Left lung (tissue), 10 donors: ENCODE results near the gene PTPRN2. TPM values are rescaled to one million over a fixed set of nuclear protein-coding genes. Genes with fewer than 3 reads are reported as not detected.

Experiments used
- ATAC-seq: fragments of 200-7000 bp; cut with Tn5 transposase; one replicate; pipeline ENCODE4 v1.9.1; 2020; ENCODE audit warnings: moderate library complexity
- DNase-seq, 4 donors: peaks; one replicate each; pipeline ENCODE4 v3.0.0-alpha.2; 2013 to 2020
- H3K27ac ChIP-seq, 2 donors: fragments of 200-600 bp; sonication (generic) in 1 of 2; one replicate each; pipeline versions ENCODE4 v1.5.0 to v1.8.0; 2020 to 2021
- H3K27me3 ChIP-seq, 2 donors: fragments of 200-600 bp; sonication (generic) in 1 of 2; one replicate each; pipeline versions ENCODE4 v1.5.0 to v1.8.0; 2020 to 2021
- H3K36me3 ChIP-seq, 2 donors: fragments of 200-600 bp; sonication (generic) in 1 of 2; one replicate each; pipeline versions ENCODE4 v1.5.0 to v1.8.0; 2020 to 2021
- H3K4me1 ChIP-seq, 2 donors: fragments of 200-600 bp; one replicate each; pipeline ENCODE4 v1.8.0; 2021
- H3K4me3 ChIP-seq, 2 donors: fragments of 200-600 bp; sonication (generic) in 1 of 2; one replicate each; pipeline versions ENCODE4 v1.5.0 to v1.8.0; 2020 to 2021; ENCODE audit warnings: mild to moderate bottlenecking in 1 of 2
- H3K9me3 ChIP-seq, 2 donors: fragments of 200-600 bp; sonication (generic) in 1 of 2; one replicate each; pipeline versions ENCODE4 v1.5.0 to v1.8.0; 2020 to 2021
- intact Hi-C, 2 donors: fragments of 100-400 bp; cut with DNase I; formaldehyde crosslinking; loops; one replicate each; pipeline versions ENCODE4 v1.11.2 to v1.14.2; 2022
- polyA plus RNA-seq, 6 donors: library from polyadenylated mRNA; unstranded; fragments of 120-200 nt; gene quantifications; one replicate each; pipeline ENCODE4 v1.2.1, GENCODE V29; 2013; ENCODE audit not compliant: insufficient read length in 6 of 6
- total RNA-seq, 2 donors: library from RNA; stranded (reverse); fragmentation: NEBNext Ultra II Directional; extraction: Animal tissue kit (Norgen Biotek cat#: 25700); gene quantifications; one replicate each; pipeline ENCODE4 v1.2.1, GENCODE V29; 2021
- TF ChIP-seq, protein P1 (sequence below), 2 donors: fragments of 200-600 bp; sonication (generic) in 1 of 2; IDR thresholded peaks; one replicate each; pipeline versions ENCODE4 v1.5.0 to v1.8.0; 2021; ENCODE audit warnings: antibody characterized with exemption in 2 of 2
- donor health status: DM: no; HTN: yes; CAD: no.
- donor health status: DM: no; HTN: no; CAD: no.

Gene PTPRN2
- total and polyA plus RNA-seq, 8 donors, result 4.0 to 7.8 (median 6.8) TPM

DNA sequence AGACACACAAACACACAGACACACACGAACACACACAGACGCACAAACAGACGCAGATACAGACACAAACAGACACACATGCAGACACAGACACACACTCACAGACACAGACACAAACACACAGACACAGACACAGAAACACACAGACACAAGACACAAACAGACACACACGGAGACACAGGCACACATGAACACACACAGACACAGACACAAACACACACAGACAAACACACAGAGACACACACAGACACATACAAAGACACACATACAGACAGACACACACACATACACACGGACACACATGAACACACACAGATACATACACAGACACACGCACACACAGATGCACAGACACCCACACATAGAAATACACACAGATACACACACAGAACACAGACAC is 815.9 kb downstream of the PTPRN2 start:
- DNase-seq (no peak), ATAC-seq (no peak)
- Histone ChIP-seq H3K4me3 (no peak overlapping the region), H3K36me3 (no peaks in the 10 kb centered on the region), H3K4me1 (no peaks in the 10 kb centered on the region), H3K27ac (no peak overlapping the region), H3K9me3 (peaks cover 0 to 7% of the 10 kb centered on the region in 2 donors), H3K27me3 (peaks cover 0 to 47% of the 10 kb centered on the region in 2 donors)
- TF ChIP-seq, protein P1, sequence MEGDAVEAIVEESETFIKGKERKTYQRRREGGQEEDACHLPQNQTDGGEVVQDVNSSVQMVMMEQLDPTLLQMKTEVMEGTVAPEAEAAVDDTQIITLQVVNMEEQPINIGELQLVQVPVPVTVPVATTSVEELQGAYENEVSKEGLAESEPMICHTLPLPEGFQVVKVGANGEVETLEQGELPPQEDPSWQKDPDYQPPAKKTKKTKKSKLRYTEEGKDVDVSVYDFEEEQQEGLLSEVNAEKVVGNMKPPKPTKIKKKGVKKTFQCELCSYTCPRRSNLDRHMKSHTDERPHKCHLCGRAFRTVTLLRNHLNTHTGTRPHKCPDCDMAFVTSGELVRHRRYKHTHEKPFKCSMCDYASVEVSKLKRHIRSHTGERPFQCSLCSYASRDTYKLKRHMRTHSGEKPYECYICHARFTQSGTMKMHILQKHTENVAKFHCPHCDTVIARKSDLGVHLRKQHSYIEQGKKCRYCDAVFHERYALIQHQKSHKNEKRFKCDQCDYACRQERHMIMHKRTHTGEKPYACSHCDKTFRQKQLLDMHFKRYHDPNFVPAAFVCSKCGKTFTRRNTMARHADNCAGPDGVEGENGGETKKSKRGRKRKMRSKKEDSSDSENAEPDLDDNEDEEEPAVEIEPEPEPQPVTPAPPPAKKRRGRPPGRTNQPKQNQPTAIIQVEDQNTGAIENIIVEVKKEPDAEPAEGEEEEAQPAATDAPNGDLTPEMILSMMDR (IDR thresholded peaks at IDR 0.05), result no peak
- intact Hi-C loops, result no loop called here

DNA sequence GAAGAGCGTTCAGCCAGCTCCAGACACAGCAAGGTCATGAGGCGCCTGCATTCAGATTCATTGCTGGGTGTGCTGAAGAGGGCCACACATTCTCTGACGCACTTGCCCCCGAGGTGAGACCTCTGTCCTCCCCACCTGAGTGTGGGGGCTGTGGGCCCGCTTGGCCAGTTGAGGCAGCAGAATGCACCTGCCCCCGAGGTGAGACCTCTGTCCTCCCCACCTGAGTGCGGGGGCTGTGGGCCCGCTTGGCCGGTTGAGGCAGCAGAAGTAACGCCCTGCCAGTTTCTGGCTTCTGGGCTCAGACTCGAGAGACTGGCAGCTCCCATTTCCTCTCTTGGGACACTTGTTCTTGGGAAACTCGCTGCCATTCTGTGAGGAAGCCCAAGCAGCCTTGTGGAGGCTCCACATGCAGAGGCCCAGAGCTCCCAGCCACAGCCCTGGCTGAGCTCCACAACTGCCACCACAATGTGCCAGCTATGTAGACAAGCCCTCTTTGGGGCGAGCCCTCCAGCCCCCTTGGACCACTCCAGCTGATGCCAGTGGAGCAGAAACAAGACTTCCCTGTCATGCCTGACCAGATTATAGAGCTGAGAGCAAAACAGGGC is 816.8 kb downstream of the PTPRN2 start:
- Histone ChIP-seq H3K4me1 (no peaks in the 10 kb centered on the region), H3K4me3 (no peak overlapping the region), H3K27me3 (peaks cover 0 to 50% of the 10 kb centered on the region in 2 donors), H3K36me3 (no peaks in the 10 kb centered on the region), H3K27ac (no peak overlapping the region), H3K9me3 (peaks cover 0 to 7% of the 10 kb centered on the region in 2 donors)
- DNase-seq (no peak), ATAC-seq (no peak)
- intact Hi-C loops, result no loop called here
- TF ChIP-seq, protein P1 (IDR thresholded peaks at IDR 0.05), result no peak

DNA sequence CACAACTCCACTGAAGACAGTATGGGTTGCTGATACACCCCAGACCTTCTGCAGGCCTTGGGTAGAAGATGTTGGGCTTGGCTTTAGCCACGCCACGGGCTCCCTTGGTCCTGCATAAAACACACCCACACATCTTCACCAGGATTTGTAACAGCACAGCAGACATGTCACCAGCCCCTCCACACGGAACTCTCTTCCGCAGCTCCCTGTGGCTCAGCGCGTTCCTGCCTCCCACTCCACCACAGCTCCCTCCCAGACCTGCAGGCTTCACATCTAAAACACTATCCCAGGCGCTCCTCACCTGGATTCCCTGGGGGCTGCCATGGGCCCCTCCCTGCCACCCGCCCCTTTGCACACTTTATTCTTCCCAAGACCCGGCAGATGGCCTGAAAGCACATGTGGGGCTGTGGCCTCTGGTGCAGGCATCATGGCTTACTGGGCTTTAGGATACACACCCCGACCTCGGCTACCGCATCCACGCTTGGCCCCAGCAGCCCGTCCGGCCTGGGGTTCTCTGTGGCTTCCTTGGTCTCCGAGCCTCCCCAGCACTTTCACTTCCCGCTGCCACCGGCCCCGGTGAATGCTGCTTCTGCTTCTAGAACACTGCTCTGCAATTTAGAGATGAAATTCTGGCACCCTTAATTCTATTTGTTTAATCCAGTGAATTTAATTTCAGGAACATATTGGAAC is 818.0 kb downstream of the PTPRN2 start:
- peaks cover 0 to 9% of the 10 kb centered on the region in 2 donors for H3K9me3 ChIP-seq
- H3K4me3 ChIP-seq, result no peak overlapping the region
- intact Hi-C loops, result no loop called here
- ATAC-seq (no peak), DNase-seq (no peak)
- no peaks in the 10 kb centered on the region for H3K4me1 ChIP-seq
- H3K27me3 ChIP-seq, result peaks cover 0 to 50% of the 10 kb centered on the region in 2 donors
- no peak overlapping the region for H3K27ac ChIP-seq
- no peaks in the 10 kb centered on the region for H3K36me3 ChIP-seq
- TF ChIP-seq, protein P1 (IDR thresholded peaks at IDR 0.05), result no peak

DNA sequence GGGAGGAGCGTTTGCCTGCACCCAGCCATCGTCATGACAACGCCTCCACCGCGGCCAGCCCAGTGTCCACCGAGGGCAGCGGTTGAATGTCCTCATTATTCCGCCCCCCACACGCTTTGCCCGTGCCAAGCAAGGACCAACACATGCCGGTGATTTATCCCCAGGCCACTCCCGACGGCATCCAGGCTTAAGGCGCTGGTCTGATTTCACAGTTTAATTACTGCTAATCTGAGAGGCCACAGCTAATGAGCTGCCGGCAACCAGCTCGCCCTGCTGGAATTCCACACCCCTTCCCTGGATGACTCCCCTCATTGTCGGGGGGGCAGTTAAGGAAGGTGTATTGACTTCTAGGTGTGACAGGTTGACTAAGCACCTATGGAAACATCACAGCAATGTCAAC is 818.5 kb downstream of the PTPRN2 start:
- H3K4me3 ChIP-seq, result no peak overlapping the region
- ATAC-seq (no peak), DNase-seq (no peak)
- no peaks in the 10 kb centered on the region for H3K36me3 ChIP-seq
- H3K4me1 ChIP-seq, result no peaks in the 10 kb centered on the region
- intact Hi-C loops, result no loop called here
- peaks cover 0 to 50% of the 10 kb centered on the region in 2 donors for H3K27me3 ChIP-seq
- TF ChIP-seq, protein P1 (IDR thresholded peaks at IDR 0.05), result no peak
- no peak overlapping the region for H3K27ac ChIP-seq
- H3K9me3 ChIP-seq, result peaks cover 0 to 15% of the 10 kb centered on the region in 2 donors

DNA sequence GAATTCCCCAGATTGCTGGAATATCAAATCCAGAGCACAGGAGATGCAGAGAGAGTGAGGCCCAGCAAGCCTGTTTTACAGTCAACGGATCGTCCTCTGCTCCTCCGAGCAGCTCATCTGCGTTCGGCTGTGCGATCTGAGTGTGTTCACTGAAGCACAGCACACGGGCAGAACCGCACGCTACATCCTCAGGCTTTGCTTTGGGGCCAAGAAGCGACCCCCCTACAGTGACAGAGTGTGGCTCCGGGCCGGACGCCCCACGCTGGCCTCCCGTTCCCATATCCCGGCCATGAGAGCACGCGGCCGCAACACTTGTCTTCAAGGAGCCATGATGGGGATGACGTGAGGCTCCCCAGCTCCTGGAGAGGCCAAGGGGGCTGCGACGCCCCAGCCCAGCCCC is 819.4 kb downstream of the PTPRN2 start:
- Histone ChIP-seq H3K27me3 (peaks cover 0 to 50% of the 10 kb centered on the region in 2 donors), H3K4me3 (no peak overlapping the region), H3K36me3 (no peaks in the 10 kb centered on the region), H3K4me1 (no peaks in the 10 kb centered on the region), H3K9me3 (peaks cover 0 to 18% of the 10 kb centered on the region in 2 donors), H3K27ac (no peak overlapping the region)
- TF ChIP-seq, protein P1 (IDR thresholded peaks at IDR 0.05), result no peak
- DNase-seq, result no peak
- ATAC-seq, result no peak
- intact Hi-C loops, result no loop called here
